Osteoblast (primary cell): ENCODE results near the gene TNF. TPM values are rescaled to one million over a fixed set of nuclear protein-coding genes. Genes with fewer than 3 reads are reported as not detected.
"Not testable (repeated sequence)": the region's sequence is repeated elsewhere in the genome, so short reads cannot be mapped to it uniquely, and the experiment has no call there.

Experiments used
- DNase-seq: peaks from one replicate; pipeline ENCODE4 v3.0.0; 2011; ENCODE audit warnings: low spot score, mixed read lengths; ENCODE audit not compliant: insufficient read length; ENCODE audit errors: missing footprints
- H2AFZ ChIP-seq: 2 replicates; pipeline ENCODE4 v1.6.0; 2011; ENCODE audit warnings: mild to moderate bottlenecking, low read length
- H3K27ac ChIP-seq: 2 replicates; pipeline ENCODE4 v1.5.1; 2011; ENCODE audit warnings: mild to moderate bottlenecking, low read depth, low read length, moderate library complexity
- H3K27me3 ChIP-seq: 2 replicates; pipeline ENCODE4 v1.6.0; 2012; ENCODE audit warnings: mild to moderate bottlenecking, control low read depth, inconsistent platforms, low read length, moderate library complexity; ENCODE audit not compliant: insufficient read depth
- H3K36me3 ChIP-seq: 2 replicates; pipeline ENCODE4 v1.5.1; 2011; ENCODE audit warnings: mild to moderate bottlenecking, low read length, control low read depth, moderate library complexity; ENCODE audit not compliant: insufficient read depth
- H3K4me1 ChIP-seq: 2 replicates; pipeline ENCODE4 v1.5.1; 2011; ENCODE audit warnings: mild to moderate bottlenecking, low read length, control low read depth, moderate library complexity; ENCODE audit not compliant: insufficient read depth
- H3K4me2 ChIP-seq: 2 replicates; pipeline ENCODE4 v1.6.0; 2011; ENCODE audit warnings: mild to moderate bottlenecking, low read length; ENCODE audit not compliant: insufficient read depth
- H3K4me3 ChIP-seq: fragments of 200-600 bp; sonication (generic); 3 replicates; pipeline ENCODE4 v1.5.1; 2012; ENCODE audit warnings: mild to moderate bottlenecking, low read length, inconsistent platforms; ENCODE audit not compliant: insufficient read depth
- H3K79me2 ChIP-seq: 2 replicates; pipeline ENCODE4 v1.6.0; 2012; ENCODE audit warnings: mild to moderate bottlenecking, low read length, control low read depth, inconsistent platforms; ENCODE audit not compliant: insufficient read depth
- H3K9me3 ChIP-seq: 2 replicates; pipeline ENCODE4 v1.5.1; 2011; ENCODE audit warnings: low read depth, low read length, control low read depth
- H4K20me1 ChIP-seq: 2 replicates; pipeline ENCODE4 v1.6.0; 2012; ENCODE audit warnings: mild to moderate bottlenecking, low read length, control low read depth; ENCODE audit not compliant: insufficient read depth
- total RNA-seq: library from RNA; depleted of rRNA; stranded (reverse); fragments of >200 nt; gene quantifications from 2 replicates; pipeline ENCODE4 v1.2.3, GENCODE V29; 2012
- TF ChIP-seq, protein P1 (sequence below): IDR thresholded peaks from 2 replicates; pipeline ENCODE4 v1.5.1; 2011; ENCODE audit warnings: mild to moderate bottlenecking, low read depth, low read length, moderate library complexity; ENCODE audit errors: extremely low read depth

TNF gene
- total RNA-seq, 1 donor: not detected

DNA sequence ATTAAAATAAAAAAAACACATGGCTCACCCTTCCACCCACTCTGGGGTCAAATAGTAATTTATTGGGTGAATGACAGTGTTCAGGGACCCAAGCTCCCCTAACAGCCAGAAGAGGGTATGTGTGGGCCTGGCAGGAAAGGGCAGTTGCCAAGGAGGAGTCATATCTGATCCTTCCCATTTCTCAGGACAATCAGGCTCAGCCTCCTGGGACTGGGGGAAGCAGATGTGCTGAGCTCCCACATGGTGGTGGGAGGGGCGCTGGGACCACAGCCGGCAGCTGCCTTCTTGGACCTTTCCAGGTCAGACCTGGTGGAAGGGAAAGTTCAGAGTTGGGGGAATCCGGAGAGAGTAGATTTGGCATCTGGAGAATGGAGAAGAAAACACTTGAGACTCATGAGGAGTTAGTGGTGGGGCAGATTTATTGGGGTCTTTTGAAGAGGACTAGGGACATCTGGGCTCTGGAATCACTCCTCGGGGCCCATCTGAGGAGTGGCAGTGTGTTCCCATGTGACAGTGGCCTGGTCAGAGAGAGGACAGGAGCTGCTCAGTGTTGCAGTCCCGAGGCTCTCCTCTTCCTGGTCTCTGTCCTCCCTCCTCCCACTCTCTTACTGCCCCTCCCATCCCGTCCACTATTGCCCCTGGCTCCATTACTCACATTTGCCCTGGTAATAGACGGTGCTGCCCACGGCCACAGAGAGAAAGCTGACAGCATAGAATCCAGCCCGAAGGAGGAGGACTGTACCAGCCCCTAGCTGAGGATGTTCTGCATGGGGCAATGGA lies 13.7 kb downstream of the TNF start:
- Histone ChIP-seq H3K36me3 (no peaks in the 10 kb centered on the region), H3K9me3 (no peaks in the 10 kb centered on the region), H3K4me2 (no peak overlapping the region), H3K27ac (no peak overlapping the region), H3K27me3 (no peaks in the 10 kb centered on the region), H3K4me3 (no peak overlapping the region), H3K79me2 (no peaks in the 10 kb centered on the region), H4K20me1 (no peaks in the 10 kb centered on the region), H3K4me1 (peaks cover 5% of the 10 kb centered on the region), H2AFZ (peak overlapping the region; percentile 77)
- peak; percentile 73 for DNase-seq
- TF ChIP-seq, protein P1, sequence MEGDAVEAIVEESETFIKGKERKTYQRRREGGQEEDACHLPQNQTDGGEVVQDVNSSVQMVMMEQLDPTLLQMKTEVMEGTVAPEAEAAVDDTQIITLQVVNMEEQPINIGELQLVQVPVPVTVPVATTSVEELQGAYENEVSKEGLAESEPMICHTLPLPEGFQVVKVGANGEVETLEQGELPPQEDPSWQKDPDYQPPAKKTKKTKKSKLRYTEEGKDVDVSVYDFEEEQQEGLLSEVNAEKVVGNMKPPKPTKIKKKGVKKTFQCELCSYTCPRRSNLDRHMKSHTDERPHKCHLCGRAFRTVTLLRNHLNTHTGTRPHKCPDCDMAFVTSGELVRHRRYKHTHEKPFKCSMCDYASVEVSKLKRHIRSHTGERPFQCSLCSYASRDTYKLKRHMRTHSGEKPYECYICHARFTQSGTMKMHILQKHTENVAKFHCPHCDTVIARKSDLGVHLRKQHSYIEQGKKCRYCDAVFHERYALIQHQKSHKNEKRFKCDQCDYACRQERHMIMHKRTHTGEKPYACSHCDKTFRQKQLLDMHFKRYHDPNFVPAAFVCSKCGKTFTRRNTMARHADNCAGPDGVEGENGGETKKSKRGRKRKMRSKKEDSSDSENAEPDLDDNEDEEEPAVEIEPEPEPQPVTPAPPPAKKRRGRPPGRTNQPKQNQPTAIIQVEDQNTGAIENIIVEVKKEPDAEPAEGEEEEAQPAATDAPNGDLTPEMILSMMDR: no peak

GRCh38 chr6:31590691-31591090 lies 15.3 kb downstream of the TNF start:
- H3K36me3 ChIP-seq, H3K27ac ChIP-seq, H3K4me2 ChIP-seq, DNase-seq, H3K79me2 ChIP-seq, H4K20me1 ChIP-seq, H3K27me3 ChIP-seq, H3K4me3 ChIP-seq, H3K9me3 ChIP-seq, H3K4me1 ChIP-seq, H2AFZ ChIP-seq: not testable (repeated sequence)

GRCh38 chr6:31592396-31592771 lies 17.0 kb downstream of the TNF start:
- Histone ChIP-seq H4K20me1 (no peaks in the 10 kb centered on the region), H3K4me2 (no peak overlapping the region), H3K36me3 (no peaks in the 10 kb centered on the region), H3K27me3 (no peaks in the 10 kb centered on the region), H3K4me1 (peaks cover 5% of the 10 kb centered on the region), H3K27ac (no peak overlapping the region), H2AFZ (no peak overlapping the region), H3K9me3 (no peaks in the 10 kb centered on the region), H3K4me3 (no peak overlapping the region), H3K79me2 (no peaks in the 10 kb centered on the region)
- TF ChIP-seq, protein P1: no peak
- no peak for DNase-seq

- Histone ChIP-seq H3K4me3 (no peak overlapping the region), H3K27me3 (no peaks in the 10 kb centered on the region), H3K4me2 (no peak overlapping the region), H3K27ac (no peak overlapping the region), H3K4me1 (no peaks in the 10 kb centered on the region), H3K9me3 (no peaks in the 10 kb centered on the region), H4K20me1 (no peaks in the 10 kb centered on the region), H2AFZ (no peak overlapping the region), H3K36me3 (no peaks in the 10 kb centered on the region), H3K79me2 (no peaks in the 10 kb centered on the region)
- DNase-seq: peak; percentile 53
- TF ChIP-seq, protein P1: peak; percentile 46
Measured at GRCh38 chr6:31597006-31597405, 21.6 kb downstream of the TNF start.
